ENCODE data around the gene ATP9B. TPM values are rescaled to one million over a fixed set of nuclear protein-coding genes. Genes with fewer than 3 reads are reported as not detected.
A peak's percentile ranks its signal among the peaks of the same experiment; 100 is the strongest.

Gene ATP9B
- total and polyA plus RNA-seq, 12 donors, result 6.7 to 19.7 (median 14.5) TPM

- H3K27ac ChIP-seq, result no peak overlapping the region
- no peaks in the 10 kb centered on the region for H3K9me3 ChIP-seq
- ATAC-seq (no peak), DNase-seq (no peak)
- no peaks in the 10 kb centered on the region for H3K27me3 ChIP-seq
- TF ChIP-seq CTCF (IDR thresholded peaks at IDR 0.05), result no peak
- 92 to 94% methylated on average over 19 of the region's 19 CpGs for WGBS, 2 donors
- H3K4me1 ChIP-seq, result peaks cover 0 to 25% (median 13%) of the 10 kb centered on the region in 9 donors
- H3K36me3 ChIP-seq, result peaks cover 0 to 35% (median 0%) of the 10 kb centered on the region in 9 donors
- intact Hi-C loops (cut with DNase I), result no loop called here
- H3K4me3 ChIP-seq, result no peak overlapping the region
These were observed 355.8 kb downstream of the ATP9B start for GRCh38 chr18:79424880-79425568.

GRCh38 chr18:79425569-79425886 lies 356.3 kb downstream of the ATP9B start:
- no peak for TF ChIP-seq CTCF (IDR thresholded peaks at IDR 0.05)
- WGBS, 2 donors, result 89 to 90% methylated on average over 12 of the region's 12 CpGs

GRCh38 chr18:79426376-79427300 lies 357.4 kb downstream of the ATP9B start:
- no peak for TF ChIP-seq CTCF (IDR thresholded peaks at IDR 0.05)
- DNase-seq (no peak), ATAC-seq (peak in 1 of 8 donors; percentile 9)
- Histone ChIP-seq H3K36me3 (peaks cover 0 to 23% (median 0%) of the 10 kb centered on the region in 9 donors), H3K27ac (no peak overlapping the region), H3K4me3 (no peak overlapping the region), H3K27me3 (no peaks in the 10 kb centered on the region), H3K4me1 (peaks cover 0 to 25% (median 13%) of the 10 kb centered on the region in 9 donors), H3K9me3 (no peaks in the 10 kb centered on the region)
- WGBS, 2 donors, result 89% methylated on average over 37 of the region's 37 CpGs
- intact Hi-C loops (cut with DNase I), result no loop called here

More at GRCh38 chr18:79425569-79425886, 356.3 kb downstream of the ATP9B start:
- Histone ChIP-seq H3K4me1 (peaks cover 0 to 25% (median 13%) of the 10 kb centered on the region in 9 donors), H3K36me3 (peaks cover 0 to 34% (median 0%) of the 10 kb centered on the region in 9 donors), H3K27me3 (no peaks in the 10 kb centered on the region), H3K27ac (no peak overlapping the region), H3K4me3 (no peak overlapping the region), H3K9me3 (no peaks in the 10 kb centered on the region)
- DNase-seq, result no peak
- ATAC-seq, result no peak
- intact Hi-C loops (cut with DNase I), result no loop called here

- no peaks in the 10 kb centered on the region for H3K27me3 ChIP-seq
- DNase-seq (no peak), ATAC-seq (peak in 3 of 8 donors; percentile 4 to 14 (median 14))
- H3K4me3 ChIP-seq, result no peak overlapping the region
- H3K27ac ChIP-seq, result no peak overlapping the region
- no peak for TF ChIP-seq CTCF (IDR thresholded peaks at IDR 0.05)
- peaks cover 0 to 22% (median 9%) of the 10 kb centered on the region in 9 donors for H3K4me1 ChIP-seq
- WGBS, 2 donors, result 82% methylated on average over 29 of the region's 29 CpGs
- no peaks in the 10 kb centered on the region for H3K9me3 ChIP-seq
- peaks cover 0 to 16% (median 0%) of the 10 kb centered on the region in 9 donors for H3K36me3 ChIP-seq
- intact Hi-C loops (cut with DNase I), result no loop called here
These were observed 358.4 kb downstream of the ATP9B start for GRCh38 chr18:79427368-79428225.
